NB4 (cell line): ENCODE results near the gene PDGFRA.

Source experiments
- POLR2A ChIP-seq: IDR thresholded peaks from 2 replicates; pipeline ENCODE4 v1.6.1; 2011; ENCODE audit warnings: mild to moderate bottlenecking; ENCODE audit not compliant: insufficient read length; ENCODE audit errors: extremely low read depth
- TF ChIP-seq, protein P1 (sequence below): IDR thresholded peaks from one replicate; pipeline ENCODE4 v1.5.1; 2012; ENCODE audit warnings: low read depth, low read length

GRCh38 chr4:54333657-54334056 is 104.6 kb downstream of the PDGFRA start:
- TF ChIP-seq, protein P1, sequence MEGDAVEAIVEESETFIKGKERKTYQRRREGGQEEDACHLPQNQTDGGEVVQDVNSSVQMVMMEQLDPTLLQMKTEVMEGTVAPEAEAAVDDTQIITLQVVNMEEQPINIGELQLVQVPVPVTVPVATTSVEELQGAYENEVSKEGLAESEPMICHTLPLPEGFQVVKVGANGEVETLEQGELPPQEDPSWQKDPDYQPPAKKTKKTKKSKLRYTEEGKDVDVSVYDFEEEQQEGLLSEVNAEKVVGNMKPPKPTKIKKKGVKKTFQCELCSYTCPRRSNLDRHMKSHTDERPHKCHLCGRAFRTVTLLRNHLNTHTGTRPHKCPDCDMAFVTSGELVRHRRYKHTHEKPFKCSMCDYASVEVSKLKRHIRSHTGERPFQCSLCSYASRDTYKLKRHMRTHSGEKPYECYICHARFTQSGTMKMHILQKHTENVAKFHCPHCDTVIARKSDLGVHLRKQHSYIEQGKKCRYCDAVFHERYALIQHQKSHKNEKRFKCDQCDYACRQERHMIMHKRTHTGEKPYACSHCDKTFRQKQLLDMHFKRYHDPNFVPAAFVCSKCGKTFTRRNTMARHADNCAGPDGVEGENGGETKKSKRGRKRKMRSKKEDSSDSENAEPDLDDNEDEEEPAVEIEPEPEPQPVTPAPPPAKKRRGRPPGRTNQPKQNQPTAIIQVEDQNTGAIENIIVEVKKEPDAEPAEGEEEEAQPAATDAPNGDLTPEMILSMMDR, result no peak
- no peak for TF ChIP-seq POLR2A
